Loucy (cell line): Measurements from ENCODE around the gene RIMBP2.

Experiments used
- H2AFZ ChIP-seq: fragments of 200-600 bp; sonication (generic); 2 replicates; pipeline ENCODE4 v1.6.0; 2016; ENCODE audit warnings: antibody characterized with exemption, mild to moderate bottlenecking, low read length, moderate library complexity
- H3F3A ChIP-seq: fragments of 200-600 bp; 2 replicates; pipeline ENCODE4 v1.6.0; 2016; ENCODE audit warnings: antibody characterized with exemption, low read depth, mild to moderate bottlenecking
- H3K27me3 ChIP-seq: fragments of 200-600 bp; sonication (generic); 2 replicates; pipeline ENCODE4 v1.6.1; 2014; ENCODE audit warnings: low read length, mild to moderate bottlenecking; ENCODE audit not compliant: insufficient read depth, poor library complexity, severe bottlenecking
- H3K36me3 ChIP-seq: fragments of 200-600 bp; sonication (generic); 2 replicates; pipeline ENCODE4 v1.6.1; 2016; ENCODE audit warnings: low read length; ENCODE audit not compliant: insufficient read depth
- H3K4me1 ChIP-seq: fragments of 200-600 bp; sonication (generic); 2 replicates; pipeline ENCODE4 v1.5.1; 2014; ENCODE audit warnings: low read length, mild to moderate bottlenecking; ENCODE audit not compliant: insufficient read depth, poor library complexity, severe bottlenecking
- H3K4me2 ChIP-seq: fragments of 200-600 bp; sonication (generic); 2 replicates; pipeline ENCODE4 v1.6.0; 2014; ENCODE audit warnings: antibody characterized with exemption, low read length, low read depth, mild to moderate bottlenecking; ENCODE audit not compliant: poor library complexity, severe bottlenecking
- H3K4me3 ChIP-seq: fragments of 200-600 bp; sonication (generic); 2 replicates; pipeline ENCODE4 v1.5.1; 2014; ENCODE audit warnings: low read length, mild to moderate bottlenecking, mixed read lengths; ENCODE audit not compliant: poor library complexity, severe bottlenecking
- H3K79me2 ChIP-seq: fragments of 200-600 bp; sonication (generic); 2 replicates; pipeline ENCODE4 v1.6.1; 2014; ENCODE audit warnings: low read length; ENCODE audit not compliant: insufficient read depth
- H3K9ac ChIP-seq: fragments of 200-600 bp; sonication (generic); 2 replicates; pipeline ENCODE4 v1.6.0; 2014; ENCODE audit warnings: mild to moderate bottlenecking, low read depth, low read length, moderate library complexity; ENCODE audit not compliant: poor library complexity, severe bottlenecking
- H3K9me2 ChIP-seq: fragments of 200-600 bp; sonication (generic); replicated peaks from 2 replicates; pipeline ENCODE4 v1.6.1; 2016; ENCODE audit warnings: low read depth, low read length, mixed read lengths
- H3K9me3 ChIP-seq: fragments of 200-600 bp; sonication (generic); 2 replicates; pipeline ENCODE4 v1.6.1; 2014; ENCODE audit warnings: mild to moderate bottlenecking, antibody characterized with exemption, low read length, low read depth; ENCODE audit not compliant: insufficient read depth
- H4K20me1 ChIP-seq: fragments of 200-600 bp; sonication (generic); 2 replicates; pipeline ENCODE4 v1.6.0; 2014; ENCODE audit warnings: antibody characterized with exemption, low read length, mild to moderate bottlenecking; ENCODE audit not compliant: insufficient read depth, poor library complexity, severe bottlenecking
- CTCF ChIP-seq: fragments of 200-600 bp; sonication (generic); conservative IDR thresholded peaks from 2 replicates; pipeline ENCODE4 v1.5.1; 2014; ENCODE audit warnings: mild to moderate bottlenecking, antibody characterized with exemption, low read length
- EZH2phosphoT487 ChIP-seq: fragments of 200-600 bp; IDR thresholded peaks from 2 replicates; pipeline ENCODE4 v1.6.1; 2018; ENCODE audit warnings: antibody characterized with exemption, mild to moderate bottlenecking, moderate library complexity, borderline replicate concordance

RIMBP2 gene

GRCh38 chr12:130424858-130425697, 291.0 kb downstream of the RIMBP2 start:
- H3F3A ChIP-seq: no peaks in the 10 kb centered on the region
- peaks cover 13% of the 10 kb centered on the region; the same call in 1 of the 2 replicates for H3K9me3 ChIP-seq
- no peak overlapping the region for H2AFZ ChIP-seq
- no peak overlapping the region for H3K4me3 ChIP-seq
- no peaks in the 10 kb centered on the region for H3K9me2 ChIP-seq
- no peak overlapping the region for H3K9ac ChIP-seq
- no peaks in the 10 kb centered on the region for H4K20me1 ChIP-seq
- no peaks in the 10 kb centered on the region for H3K79me2 ChIP-seq
- no peak overlapping the region for H3K4me2 ChIP-seq
- TF ChIP-seq CTCF (no peak), EZH2phosphoT487 (no peak)
- no peaks in the 10 kb centered on the region for H3K27me3 ChIP-seq
- H3K4me1 ChIP-seq: no peaks in the 10 kb centered on the region
- no peaks in the 10 kb centered on the region for H3K36me3 ChIP-seq

GRCh38 chr12:130423991-130424857, 291.9 kb downstream of the RIMBP2 start:
- H3K9me2 ChIP-seq: no peaks in the 10 kb centered on the region
- no peak overlapping the region for H3K4me2 ChIP-seq
- no peaks in the 10 kb centered on the region for H3K4me1 ChIP-seq
- H2AFZ ChIP-seq: no peak overlapping the region
- H3K79me2 ChIP-seq: no peaks in the 10 kb centered on the region
- no peaks in the 10 kb centered on the region for H3K36me3 ChIP-seq
- no peaks in the 10 kb centered on the region for H3F3A ChIP-seq
- H3K9ac ChIP-seq: no peak overlapping the region
- no peaks in the 10 kb centered on the region for H4K20me1 ChIP-seq
- TF ChIP-seq CTCF: no peak
- no peak for TF ChIP-seq EZH2phosphoT487
- H3K4me3 ChIP-seq: no peak overlapping the region
- H3K27me3 ChIP-seq: no peaks in the 10 kb centered on the region
- peaks cover 10% of the 10 kb centered on the region; the same call in 1 of the 2 replicates for H3K9me3 ChIP-seq

- Histone ChIP-seq H3K4me3 (no peak overlapping the region), H3K9me3 (peaks cover 10% of the 10 kb centered on the region; the same call in 1 of the 2 replicates), H4K20me1 (no peaks in the 10 kb centered on the region), H3K4me1 (no peaks in the 10 kb centered on the region), H3K79me2 (no peaks in the 10 kb centered on the region), H3K36me3 (no peaks in the 10 kb centered on the region), H2AFZ (no peak overlapping the region), H3K9ac (no peak overlapping the region), H3K4me2 (no peak overlapping the region), H3F3A (no peaks in the 10 kb centered on the region), H3K9me2 (no peaks in the 10 kb centered on the region), H3K27me3 (no peaks in the 10 kb centered on the region)
- TF ChIP-seq EZH2phosphoT487 (no peak), CTCF (no peak)
Measured at GRCh38 chr12:130423136-130423535, 293.0 kb downstream of the RIMBP2 start.
